Measurements from ENCODE around the gene GRAMD2B.

DNA sequence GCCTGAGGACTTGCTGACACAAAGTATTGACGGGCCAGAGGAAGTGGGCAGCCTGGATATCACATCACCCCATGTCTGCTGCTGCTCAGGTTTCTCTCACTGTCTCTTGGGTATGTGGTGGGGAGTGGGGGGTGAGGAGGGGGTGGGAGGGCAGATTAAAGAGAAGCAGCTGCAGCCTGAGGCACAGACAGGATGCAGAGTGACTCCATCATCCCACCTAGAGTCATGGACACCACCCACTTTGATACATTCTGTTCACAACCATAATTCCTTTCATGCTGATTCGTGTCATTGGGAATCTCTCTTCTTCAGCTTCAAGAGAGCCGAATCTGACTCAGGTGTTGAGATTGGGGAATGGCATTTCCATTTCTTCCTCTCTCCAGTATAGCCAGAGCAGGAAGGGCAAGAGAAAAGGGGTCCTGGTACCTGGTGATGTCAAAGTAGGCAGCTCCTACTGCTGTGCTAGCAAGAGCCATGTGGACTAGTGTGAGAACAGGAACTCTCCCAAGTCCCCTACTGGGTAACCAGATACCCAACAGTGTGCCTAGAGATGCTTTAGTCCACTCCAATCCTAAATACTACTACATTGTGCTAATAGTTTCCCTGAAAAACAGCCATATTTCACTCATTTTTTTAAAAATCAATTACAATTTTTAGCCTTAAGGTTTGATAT lies 22.4 kb downstream of the GRAMD2B start:
- TF ChIP-seq RXRA (IDR thresholded peaks at IDR 0.05; ENCODE audit: insufficient read depth, low read depth, low read length) (no peak), RAD21 (IDR thresholded peaks at IDR 0.05 in 1 of 2, conservative IDR thresholded peaks at IDR 0.05 in 1 of 2; ENCODE audit: low read depth in 2 of 2, low read length in 2 of 2) (no peak), ASH2L (IDR thresholded peaks at IDR 0.05; ENCODE audit: low read length) (no peak), MAFK (IDR thresholded peaks at IDR 0.05; ENCODE audit: low read depth, low read length) (no peak), SIN3A (conservative IDR thresholded peaks at IDR 0.05 in 1 of 2, IDR thresholded peaks at IDR 0.05 in 1 of 2; ENCODE audit: low read depth in 1 of 2, low read length in 2 of 2) (no peak), CHD2 (IDR thresholded peaks at IDR 0.05; ENCODE audit: low read length) (no peak), EP300 (IDR thresholded peaks at IDR 0.05; ENCODE audit: borderline replicate concordance in 1 of 2, low read depth in 2 of 2, low read length in 2 of 2) (no peak), SP1 (IDR thresholded peaks at IDR 0.05; ENCODE audit: low read depth, low read length) (no peak), EZH2 (IDR thresholded peaks at IDR 0.05; ENCODE audit: low read depth, low read length, severe bottlenecking) (no peak), TEAD4 (IDR thresholded peaks at IDR 0.05; ENCODE audit: low read depth, low read length) (no peak)

All from H1 (cell line).